Lower leg skin (tissue), 4 donors: ENCODE measurements around the gene C6orf15. TPM values are rescaled to one million over a fixed set of nuclear protein-coding genes. Genes with fewer than 3 reads are reported as not detected.

ENCODE experiments used
- DNase-seq, 2 donors: peaks; one replicate each; pipeline ENCODE4 v3.0.0-alpha.2; 2019; ENCODE audit warnings: low spot score in 2 of 2
- H3K4me3 ChIP-seq: fragments of 200-600 bp; sonication (generic); 2 replicates; pipeline ENCODE4 v1.5.1; 2017; ENCODE audit warnings: mild to moderate bottlenecking, low read depth; ENCODE audit not compliant: poor library complexity, severe bottlenecking
- CTCF ChIP-seq, 3 donors: fragments of 450-650 bp; IDR thresholded peaks; one replicate each; pipeline ENCODE4 v1.5.1; 2016; ENCODE audit warnings: antibody characterized with exemption in 3 of 3, mild to moderate bottlenecking in 3 of 3, moderate library complexity in 2 of 3
- POLR2A ChIP-seq, 2 donors: fragments of 450-650 bp; IDR thresholded peaks; one replicate each; pipeline ENCODE4 v1.6.1; 2016 to 2017; ENCODE audit warnings: antibody characterized with exemption in 2 of 2, mild to moderate bottlenecking in 1 of 2, moderate library complexity in 1 of 2
- WGBS, 2 donors: methylation state at CpG; one replicate each; pipeline ENCODE4 v1.1.5; 2018; 5-methylcytosine and 5-hydroxymethylcytosine counted together
- intact Hi-C: fragments of 100-400 bp; cut with DNase I; formaldehyde crosslinking; loops from one replicate; pipeline ENCODE4 v1.15.0; 2023; ENCODE audit warnings: low total_unique reads
- total RNA-seq, 4 donors: library from RNA; depleted of rRNA; stranded (reverse); fragments of >200 nt; gene quantifications; one replicate each; pipeline ENCODE4 v1.1.0, GENCODE V29; 2016

C6orf15 gene
- total RNA-seq, 4 donors from 2014 or later = 7.5 to 20.2 (median 15.2) TPM

- intact Hi-C loops = no loop called here
- DNase-seq = no peak
- 4 to 6% methylated on average over 14 of the region's 14 CpGs for WGBS, 2 donors
- TF ChIP-seq POLR2A (IDR thresholded peaks at IDR 0.05) = no peak
- TF ChIP-seq CTCF (IDR thresholded peaks at IDR 0.05) = no peak
- H3K4me3 ChIP-seq = peak within 1 kb of the TSS; percentile 45
Measured at GRCh38 chr6:31157513-31158139, 45.3 kb upstream of the C6orf15 start, which contains the start of gene CCHCR1. TSS of gene CCHCR1 (minus strand) at chr6:31157802. CDS start at chr6:31157600, 202 bp downstream.

- WGBS, 2 donors = 92 to 95% methylated on average over 7 of the region's 7 CpGs
- intact Hi-C loops = no loop called here
Measured at GRCh38 chr6:31156641-31157040, 44.3 kb upstream of the C6orf15 start.

GRCh38 chr6:31154436-31154835 lies 42.1 kb upstream of the C6orf15 start:
- no peak overlapping the region for H3K4me3 ChIP-seq
- TF ChIP-seq POLR2A (IDR thresholded peaks at IDR 0.05) = no peak
- DNase-seq = no peak
- WGBS, 2 donors = 91 to 95% methylated on average over 15 of the region's 15 CpGs
- intact Hi-C loops = no loop called here

More at GRCh38 chr6:31156641-31157040, 44.3 kb upstream of the C6orf15 start:
- TF ChIP-seq CTCF (IDR thresholded peaks at IDR 0.05) = no peak
- no peak for TF ChIP-seq POLR2A (IDR thresholded peaks at IDR 0.05)
- H3K4me3 ChIP-seq = no peak overlapping the region
- no peak for DNase-seq

GRCh38 chr6:31152781-31153180 lies 40.4 kb upstream of the C6orf15 start:
- TF ChIP-seq POLR2A (IDR thresholded peaks at IDR 0.05) = no peak
- no peak for TF ChIP-seq CTCF (IDR thresholded peaks at IDR 0.05)
- no peak for DNase-seq
- WGBS, 2 donors = 95% methylated on average over 7 of the region's 7 CpGs
- intact Hi-C loops = no loop called here
- no peak overlapping the region for H3K4me3 ChIP-seq

- H3K4me3 ChIP-seq = no peak overlapping the region
- WGBS, 2 donors = 86 to 89% methylated on average over 5 to 6 of the region's 6 CpGs
- intact Hi-C loops = no loop called here
- TF ChIP-seq CTCF (IDR thresholded peaks at IDR 0.05) (no peak), POLR2A (IDR thresholded peaks at IDR 0.05) (no peak)
- DNase-seq = no peak
Measured at GRCh38 chr6:31149827-31150447, 37.6 kb upstream of the C6orf15 start.

GRCh38 chr6:31145386-31145785 lies 33.0 kb upstream of the C6orf15 start:
- intact Hi-C loops = no loop called here
- no peak for TF ChIP-seq POLR2A (IDR thresholded peaks at IDR 0.05)
- TF ChIP-seq CTCF (IDR thresholded peaks at IDR 0.05) = no peak

More at GRCh38 chr6:31145386-31145785, 33.0 kb upstream of the C6orf15 start:
- no peak for DNase-seq
- H3K4me3 ChIP-seq = no peak overlapping the region
- WGBS, 2 donors = 95 to 96% methylated on average over 10 of the region's 10 CpGs
